Stimulated activated CD4-positive, alpha-beta T cell treated with anti-CD3 and anti-CD28 coated beads, Interleukin-12 subunit alpha, Interleukin-12 subunit beta, amount 100 ng/mL, for 24 hours (primary cell): Measurements from ENCODE around the gene TSPYL2.

Experiments used
- DNase-seq, 2 experiments: peaks; one replicate each; pipeline ENCODE4 v3.0.0-alpha.2; 2020; ENCODE audit warnings: low read depth in 2 of 2

Gene TSPYL2

GRCh38 chrX:53080628-53081580 is 1.3 kb upstream of the TSPYL2 start:
- no peak for DNase-seq

- peak in 1 of 2 experiments; percentile 28 for DNase-seq
Observed at GRCh38 chrX:53082773-53083616, 828 bp downstream of the TSPYL2 start.

- DNase-seq, result no peak
Observed at GRCh38 chrX:53084043-53084570, 1.9 kb downstream of the TSPYL2 start.

GRCh38 chrX:53084863-53085262 is 2.7 kb downstream of the TSPYL2 start:
- DNase-seq, result no peak

GRCh38 chrX:53085661-53086229 is 3.6 kb downstream of the TSPYL2 start:
- DNase-seq, result no peak

GRCh38 chrX:53086464-53086863 is 4.3 kb downstream of the TSPYL2 start:
- DNase-seq, result no peak

GRCh38 chrX:53087388-53087831 is 5.2 kb downstream of the TSPYL2 start:
- DNase-seq, result no peak

- peak; percentile 53 to 65 for DNase-seq
Observed at GRCh38 chrX:53088136-53088974, 6.2 kb downstream of the TSPYL2 start.

GRCh38 chrX:53089224-53089842 is 7.2 kb downstream of the TSPYL2 start:
- DNase-seq, result no peak

GRCh38 chrX:53089925-53090324 is 7.8 kb downstream of the TSPYL2 start:
- DNase-seq, result no peak

GRCh38 chrX:53091354-53091753 is 9.2 kb downstream of the TSPYL2 start:
- no peak for DNase-seq

- peak; percentile 56 to 69 for DNase-seq
Observed at GRCh38 chrX:53093177-53093655, 11.0 kb downstream of the TSPYL2 start.

GRCh38 chrX:53093748-53094581 is 11.8 kb downstream of the TSPYL2 start, which contains the start of gene KANTR:
Gene KANTR (plus strand): TSS chrX:53094142. CDS start chrX:53124273, 30,131 bp downstream.
- peak; percentile 55 to 73 for DNase-seq

- DNase-seq, result no peak
Observed at GRCh38 chrX:53094582-53094905, 12.4 kb downstream of the TSPYL2 start.

GRCh38 chrX:53095796-53096195 is 13.6 kb downstream of the TSPYL2 start:
- DNase-seq, result no peak

GRCh38 chrX:53114864-53115549 is 32.8 kb downstream of the TSPYL2 start:
- DNase-seq, result no peak

- no peak for DNase-seq
Observed at GRCh38 chrX:53115550-53115874, 33.3 kb downstream of the TSPYL2 start.

- DNase-seq, result no peak
Observed at GRCh38 chrX:53116101-53116500, 33.9 kb downstream of the TSPYL2 start.

- no peak for DNase-seq
Observed at GRCh38 chrX:53122013-53122412, 39.8 kb downstream of the TSPYL2 start.
